Osteoblast (primary cell): ENCODE measurements around the gene ARHGEF7. TPM values are rescaled to one million over a fixed set of nuclear protein-coding genes. Genes with fewer than 3 reads are reported as not detected.

Source experiments
- DNase-seq: peaks from one replicate; pipeline ENCODE4 v3.0.0; 2011; ENCODE audit warnings: low spot score, mixed read lengths; ENCODE audit not compliant: insufficient read length; ENCODE audit errors: missing footprints
- H2AFZ ChIP-seq: 2 replicates; pipeline ENCODE4 v1.6.0; 2011; ENCODE audit warnings: mild to moderate bottlenecking, low read length
- H3K27ac ChIP-seq: 2 replicates; pipeline ENCODE4 v1.5.1; 2011; ENCODE audit warnings: mild to moderate bottlenecking, low read depth, low read length, moderate library complexity
- H3K27me3 ChIP-seq: 2 replicates; pipeline ENCODE4 v1.6.0; 2012; ENCODE audit warnings: mild to moderate bottlenecking, control low read depth, inconsistent platforms, low read length, moderate library complexity; ENCODE audit not compliant: insufficient read depth
- H3K36me3 ChIP-seq: 2 replicates; pipeline ENCODE4 v1.5.1; 2011; ENCODE audit warnings: mild to moderate bottlenecking, low read length, control low read depth, moderate library complexity; ENCODE audit not compliant: insufficient read depth
- H3K4me1 ChIP-seq: 2 replicates; pipeline ENCODE4 v1.5.1; 2011; ENCODE audit warnings: mild to moderate bottlenecking, low read length, control low read depth, moderate library complexity; ENCODE audit not compliant: insufficient read depth
- H3K4me2 ChIP-seq: 2 replicates; pipeline ENCODE4 v1.6.0; 2011; ENCODE audit warnings: mild to moderate bottlenecking, low read length; ENCODE audit not compliant: insufficient read depth
- H3K4me3 ChIP-seq: fragments of 200-600 bp; sonication (generic); 3 replicates; pipeline ENCODE4 v1.5.1; 2012; ENCODE audit warnings: mild to moderate bottlenecking, low read length, inconsistent platforms; ENCODE audit not compliant: insufficient read depth
- H3K79me2 ChIP-seq: 2 replicates; pipeline ENCODE4 v1.6.0; 2012; ENCODE audit warnings: mild to moderate bottlenecking, low read length, control low read depth, inconsistent platforms; ENCODE audit not compliant: insufficient read depth
- H3K9me3 ChIP-seq: 2 replicates; pipeline ENCODE4 v1.5.1; 2011; ENCODE audit warnings: low read depth, low read length, control low read depth
- H4K20me1 ChIP-seq: 2 replicates; pipeline ENCODE4 v1.6.0; 2012; ENCODE audit warnings: mild to moderate bottlenecking, low read length, control low read depth; ENCODE audit not compliant: insufficient read depth
- CTCF ChIP-seq: IDR thresholded peaks from 2 replicates; pipeline ENCODE4 v1.5.1; 2011; ENCODE audit warnings: mild to moderate bottlenecking, low read depth, low read length, moderate library complexity; ENCODE audit errors: extremely low read depth
- total RNA-seq: library from RNA; depleted of rRNA; stranded (reverse); fragments of >200 nt; gene quantifications from 2 replicates; pipeline ENCODE4 v1.2.3, GENCODE V29; 2012

The ARHGEF7 gene
- total RNA-seq, 1 donor: 27.5 TPM

DNA sequence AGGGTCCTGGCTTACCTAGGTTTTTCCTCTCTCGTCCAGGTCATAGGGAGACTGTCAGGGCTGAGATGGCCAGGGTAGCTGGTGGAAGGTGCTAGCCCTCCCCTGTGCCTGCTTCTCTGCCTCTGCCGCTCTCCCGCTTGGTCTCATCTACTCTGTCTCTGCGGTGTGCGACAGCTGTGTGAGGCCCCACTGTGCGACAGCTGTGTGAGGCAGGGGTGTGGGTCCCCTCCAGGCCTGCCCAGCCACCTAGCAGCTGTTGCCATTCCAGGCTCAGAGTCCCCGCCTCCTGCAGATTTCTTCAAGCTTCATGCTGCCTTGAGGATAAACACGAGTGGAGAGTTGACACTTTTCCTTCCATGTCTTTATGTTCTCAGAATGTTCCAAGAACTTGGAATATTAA is 53.0 kb downstream of the ARHGEF7 start:
- H3K79me2 ChIP-seq: peaks cover 98% of the 10 kb centered on the region
- H3K27me3 ChIP-seq: no peaks in the 10 kb centered on the region
- no peak overlapping the region for H2AFZ ChIP-seq
- no peak for TF ChIP-seq CTCF
- H3K9me3 ChIP-seq: no peaks in the 10 kb centered on the region
- DNase-seq: no peak
- no peaks in the 10 kb centered on the region for H3K36me3 ChIP-seq
- H3K4me3 ChIP-seq: no peak overlapping the region
- no peaks in the 10 kb centered on the region for H3K4me1 ChIP-seq
- H4K20me1 ChIP-seq: peaks cover 61% of the 10 kb centered on the region
- no peak overlapping the region for H3K27ac ChIP-seq
- no peak overlapping the region for H3K4me2 ChIP-seq

- Histone ChIP-seq H2AFZ (no peak overlapping the region), H3K4me1 (no peaks in the 10 kb centered on the region), H3K27me3 (no peaks in the 10 kb centered on the region), H3K9me3 (no peaks in the 10 kb centered on the region), H3K4me2 (no peak overlapping the region), H4K20me1 (peaks cover 54% of the 10 kb centered on the region), H3K36me3 (no peaks in the 10 kb centered on the region), H3K4me3 (no peak overlapping the region), H3K79me2 (peaks cover 100% of the 10 kb centered on the region), H3K27ac (no peak overlapping the region)
- TF ChIP-seq CTCF: no peak
- no peak for DNase-seq
Measured at GRCh38 chr13:111171112-111171511, 56.0 kb downstream of the ARHGEF7 start.

DNA sequence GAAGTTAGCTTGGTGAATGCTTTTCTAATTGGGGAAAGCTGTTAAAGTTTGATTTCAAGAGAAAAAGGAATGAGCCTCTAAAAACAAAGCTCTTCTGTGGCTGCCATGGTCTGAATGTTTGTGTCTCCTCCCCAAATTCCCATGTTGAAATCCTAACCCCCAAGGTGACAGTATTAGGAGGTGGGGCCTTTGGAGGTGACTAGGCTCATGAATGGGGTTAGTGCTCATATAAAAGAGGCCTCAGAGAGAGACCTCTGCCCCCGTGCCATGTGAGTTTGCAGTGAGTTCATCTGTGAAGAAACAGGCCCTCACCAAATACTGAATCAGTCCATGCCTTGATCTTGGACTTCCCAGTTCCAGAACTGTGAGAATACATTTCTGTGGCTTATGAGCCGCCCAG is 56.5 kb downstream of the ARHGEF7 start:
- Histone ChIP-seq H3K36me3 (no peaks in the 10 kb centered on the region), H3K79me2 (peaks cover 99% of the 10 kb centered on the region), H3K4me2 (no peak overlapping the region), H3K4me3 (no peak overlapping the region), H2AFZ (no peak overlapping the region), H3K27me3 (no peaks in the 10 kb centered on the region), H3K9me3 (no peaks in the 10 kb centered on the region), H4K20me1 (peaks cover 50% of the 10 kb centered on the region), H3K4me1 (no peaks in the 10 kb centered on the region), H3K27ac (no peak overlapping the region)
- TF ChIP-seq CTCF: no peak
- DNase-seq: no peak

- H3K36me3 ChIP-seq: peaks cover 11% of the 10 kb centered on the region
- H3K79me2 ChIP-seq: peaks cover 95% of the 10 kb centered on the region
- no peak overlapping the region for H3K4me2 ChIP-seq
- no peak for TF ChIP-seq CTCF
- no peak for DNase-seq
- no peak overlapping the region for H2AFZ ChIP-seq
- no peaks in the 10 kb centered on the region for H3K9me3 ChIP-seq
- no peaks in the 10 kb centered on the region for H3K27me3 ChIP-seq
- H3K4me3 ChIP-seq: no peak overlapping the region
- peaks cover 17% of the 10 kb centered on the region for H3K4me1 ChIP-seq
- peaks cover 57% of the 10 kb centered on the region for H4K20me1 ChIP-seq
- H3K27ac ChIP-seq: no peak overlapping the region
Measured at GRCh38 chr13:111174377-111175114, 59.4 kb downstream of the ARHGEF7 start.
